GM23338 (cell line): ENCODE results near the gene IPPK. TPM values are rescaled to one million over a fixed set of nuclear protein-coding genes. Genes with fewer than 3 reads are reported as not detected.

ENCODE experiments used
- ATAC-seq: fragments of 200-7000 bp; cut with Tn5 transposase; 3 replicates; pipeline ENCODE4 v1.9.1; 2020
- DNase-seq: peaks from one replicate; pipeline ENCODE4 v3.0.0-alpha.2; 2015; ENCODE audit warnings: low spot score
- H2AFZ ChIP-seq: fragments of 200-600 bp; sonication (generic); 2 replicates; pipeline ENCODE4 v1.8.0; 2016; ENCODE audit warnings: antibody characterized with exemption, mild to moderate bottlenecking, moderate library complexity
- H3F3A ChIP-seq: fragments of 200-600 bp; sonication (generic); replicated peaks from 2 replicates; pipeline ENCODE4 v1.8.0; 2017; ENCODE audit warnings: antibody characterized with exemption, mixed run types, low read depth
- H3K27ac ChIP-seq: fragments of 200-600 bp; sonication (generic); 2 replicates; pipeline ENCODE4 v1.6.1; 2016; ENCODE audit warnings: low read depth
- H3K27me3 ChIP-seq: fragments of 200-600 bp; sonication (generic); 2 replicates; pipeline ENCODE4 v1.8.0; 2016; ENCODE audit warnings: mild to moderate bottlenecking, mixed run types, moderate library complexity; ENCODE audit not compliant: insufficient read depth
- H3K36me3 ChIP-seq: fragments of 200-600 bp; sonication (generic); 2 replicates; pipeline ENCODE4 v1.8.0; 2016; ENCODE audit warnings: mild to moderate bottlenecking; ENCODE audit not compliant: insufficient read depth
- H3K4me1 ChIP-seq: fragments of 200-600 bp; sonication (generic); 2 replicates; pipeline ENCODE4 v1.8.0; 2016; ENCODE audit warnings: mild to moderate bottlenecking, moderate library complexity; ENCODE audit not compliant: insufficient read depth
- H3K4me2 ChIP-seq: fragments of 200-600 bp; sonication (generic); 2 replicates; pipeline ENCODE4 v1.7.1; 2017; ENCODE audit warnings: mixed run types
- H3K4me3 ChIP-seq: fragments of 200-600 bp; sonication (generic); 2 replicates; pipeline ENCODE4 v1.6.1; 2016; ENCODE audit warnings: mixed run types
- H3K79me2 ChIP-seq: fragments of 200-600 bp; sonication (generic); replicated peaks from 2 replicates; pipeline ENCODE4 v1.8.0; 2017; ENCODE audit warnings: mild to moderate bottlenecking; ENCODE audit not compliant: insufficient read depth
- H3K9me2 ChIP-seq: fragments of 200-600 bp; sonication (generic); 2 replicates; pipeline ENCODE4 v1.8.0; 2017; ENCODE audit not compliant: insufficient read depth
- H4K20me1 ChIP-seq: fragments of 200-600 bp; sonication (generic); replicated peaks from 2 replicates; pipeline ENCODE4 v1.8.0; 2017; ENCODE audit warnings: mild to moderate bottlenecking; ENCODE audit not compliant: insufficient read depth
- H3K27ac Mint-ChIP-seq: 2 replicates; pipeline ENCODE4 v1.8.0; 2020; ENCODE audit warnings: inconsistent platforms, mild to moderate bottlenecking, moderate library complexity, mixed read lengths
- H3K27me3 Mint-ChIP-seq: 3 replicates; pipeline ENCODE4 v1.8.0; 2022; ENCODE audit warnings: low read depth, mild to moderate bottlenecking, moderate library complexity, mixed read lengths, inconsistent platforms; ENCODE audit not compliant: insufficient read depth, poor library complexity
- H3K36me3 Mint-ChIP-seq: 3 replicates; pipeline ENCODE4 v1.8.0; 2021; ENCODE audit warnings: low read depth, mild to moderate bottlenecking, inconsistent platforms, moderate library complexity, mixed read lengths
- H3K4me1 Mint-ChIP-seq: 3 replicates; pipeline ENCODE4 v1.8.0; 2020; ENCODE audit warnings: mild to moderate bottlenecking, inconsistent platforms, mixed read lengths
- H3K4me3 Mint-ChIP-seq: 3 replicates; pipeline ENCODE4 v1.8.0; 2021; ENCODE audit warnings: moderate library complexity, mild to moderate bottlenecking, inconsistent platforms, mixed read lengths
- H3K9me3 Mint-ChIP-seq: 3 replicates; pipeline ENCODE4 v1.8.0; 2020; ENCODE audit warnings: moderate library complexity, mild to moderate bottlenecking, inconsistent platforms, mixed read lengths
- POLR2AphosphoS5 ChIP-seq: IDR thresholded peaks from 2 replicates; pipeline ENCODE4 v1.6.1; 2016; ENCODE audit warnings: antibody characterized with exemption, low read depth
- ZNF331 ChIP-seq: fragments of 250-450 bp; sonication (Bioruptor Pico); IDR thresholded peaks from 2 replicates; pipeline ENCODE4 v1.5.0; 2020; ENCODE audit warnings: low read depth, mild to moderate bottlenecking, moderate library complexity
- polyA plus RNA-seq: library from polyadenylated mRNA; unstranded; fragments of >200 nt; fragmentation: Nextera tagmentation; extraction: Ambion mirVana; gene quantifications from 2 replicates; pipeline ENCODE4 v1.2.1, GENCODE V29; 2016
- total RNA-seq: library from RNA; depleted of rRNA; stranded (reverse); fragments of >200 nt; shearing (Covaris generic); gene quantifications from 2 replicates; pipeline ENCODE4 v1.2.3, GENCODE V29; 2014
- TF ChIP-seq, protein P1 (sequence below), 2 experiments: fragments of 200-600 bp in 1 of 2; sonication (generic) in 1 of 2; conservative IDR thresholded peaks; 2 replicates each; pipeline versions ENCODE4 v1.5.1 to v1.6.1; 2016 to 2017; ENCODE audit warnings: antibody characterized with exemption in 2 of 2, low read depth in 2 of 2, mild to moderate bottlenecking in 2 of 2, moderate library complexity in 1 of 2
- TF ChIP-seq, protein P2 (sequence below): IDR thresholded peaks from one replicate; pipeline ENCODE4 v1.6.1; 2018; ENCODE audit warnings: antibody characterized with exemption; ENCODE audit not compliant: unreplicated experiment

The IPPK gene
- total and polyA plus RNA-seq, 2 experiments from 2014 or later, result 6.5 to 17.5 TPM

DNA sequence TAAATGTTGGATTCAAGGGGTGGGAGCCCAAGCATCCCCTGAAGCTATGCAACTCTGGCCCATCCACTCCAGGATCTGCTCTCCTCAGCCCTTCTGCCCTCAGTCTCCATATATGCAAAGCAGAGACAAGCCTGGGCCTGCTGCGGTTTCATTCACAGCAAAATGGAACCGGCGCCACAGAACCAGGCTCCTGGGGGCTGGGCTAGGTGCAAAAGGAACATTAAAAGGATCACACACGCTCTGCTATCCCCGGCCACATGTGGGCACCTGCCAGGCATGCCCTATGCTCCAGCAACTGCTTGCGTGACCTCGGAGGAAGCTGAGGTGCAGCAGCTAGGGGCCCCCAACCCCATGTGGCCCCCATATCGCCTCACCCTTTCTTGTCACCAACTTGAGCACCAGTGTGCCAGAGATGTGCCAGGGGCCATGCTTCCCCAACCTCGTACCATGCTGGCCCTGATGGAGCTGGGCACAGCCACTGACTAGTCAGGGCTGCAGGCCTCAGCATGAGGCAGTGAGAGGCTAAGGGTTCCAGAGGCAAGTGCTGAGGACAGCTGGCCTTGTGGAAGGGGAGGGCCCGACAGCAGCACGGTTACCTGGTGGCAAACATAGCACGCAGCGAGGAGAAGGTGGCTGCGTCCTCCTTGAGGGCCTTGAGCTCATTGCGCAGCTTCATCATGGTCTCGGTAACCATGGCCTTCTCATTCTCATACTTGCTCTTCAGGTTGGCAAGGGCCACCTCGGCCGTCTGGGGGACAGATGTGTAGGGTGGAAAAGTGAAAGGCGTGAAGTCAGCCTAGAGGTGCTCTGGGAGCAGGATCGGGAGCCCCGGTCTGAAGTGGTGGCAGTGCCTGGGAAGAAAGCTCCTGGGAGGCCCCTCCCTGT, 47.5 kb upstream of the IPPK start:
- no peak overlapping the region for H3K4me3 ChIP-seq
- ATAC-seq (no peak), DNase-seq (no peak)
- H3K27me3 ChIP-seq, result no peaks in the 10 kb centered on the region
- Mint-ChIP-seq H3K9me3 (no peaks in the 10 kb centered on the region), H3K4me1 (no peaks in the 10 kb centered on the region; the same call in 2 of the 3 replicates), H3K36me3 (peaks cover 67% of the 10 kb centered on the region), H3K27me3 (peaks cover 8% of the 10 kb centered on the region), H3K4me3 (no peak overlapping the region), H3K27ac (0 out of 2 replicates have a peak overlapping the region, but pooled peaks have one; percentile 36)
- H3K4me1 ChIP-seq, result no peaks in the 10 kb centered on the region
- H4K20me1 ChIP-seq, result no peaks in the 10 kb centered on the region; the same call in 1 of the 2 replicates
- H3K27ac ChIP-seq, result no peak overlapping the region
- H3K4me2 ChIP-seq, result no peak overlapping the region
- H3F3A ChIP-seq, result no peaks in the 10 kb centered on the region
- no peaks in the 10 kb centered on the region for H3K9me2 ChIP-seq
- H2AFZ ChIP-seq, result no peak overlapping the region
- peaks cover 22% of the 10 kb centered on the region for H3K36me3 ChIP-seq
- no peak for TF ChIP-seq POLR2AphosphoS5
- TF ChIP-seq ZNF331, result no peak
- H3K79me2 ChIP-seq, result 0 out of 2 replicates have a peak, but pooled peaks cover 3% of the 10 kb centered on the region

DNA sequence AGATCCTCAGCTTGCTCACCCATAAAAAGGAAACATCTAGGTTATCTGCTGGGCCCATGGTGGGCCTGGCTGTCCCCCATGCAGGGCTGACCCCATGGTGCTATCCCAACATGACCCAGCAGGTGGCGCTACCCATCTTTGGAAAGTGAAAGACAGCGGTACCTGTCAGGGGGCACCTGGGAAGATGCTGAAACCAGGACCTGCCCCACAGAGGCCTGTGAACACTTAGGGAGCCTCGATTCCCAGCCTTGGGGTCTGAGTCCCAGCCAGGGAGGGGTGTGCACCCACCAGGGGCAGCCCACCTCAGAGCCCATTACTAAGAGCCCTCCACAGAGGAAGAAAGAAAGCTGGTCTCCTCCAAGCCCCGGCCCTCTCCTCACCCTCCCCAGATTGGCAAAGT, 46.6 kb upstream of the IPPK start:
- Histone ChIP-seq H4K20me1 (no peaks in the 10 kb centered on the region; the same call in 1 of the 2 replicates), H3K4me2 (no peak overlapping the region), H3K79me2 (0 out of 2 replicates have a peak, but pooled peaks cover 3% of the 10 kb centered on the region), H3K4me3 (no peak overlapping the region), H2AFZ (no peak overlapping the region), H3K27ac (no peak overlapping the region), H3K36me3 (peaks cover 25% of the 10 kb centered on the region), H3K4me1 (no peaks in the 10 kb centered on the region), H3K9me2 (no peaks in the 10 kb centered on the region), H3F3A (no peaks in the 10 kb centered on the region), H3K27me3 (no peaks in the 10 kb centered on the region)
- Mint-ChIP-seq H3K36me3 (peaks cover 67% of the 10 kb centered on the region), H3K9me3 (no peaks in the 10 kb centered on the region), H3K27ac (no peak overlapping the region), H3K27me3 (peaks cover 8% of the 10 kb centered on the region), H3K4me1 (no peaks in the 10 kb centered on the region; the same call in 2 of the 3 replicates), H3K4me3 (no peak overlapping the region)
- peak; percentile 90 for DNase-seq
- TF ChIP-seq, protein P1, sequence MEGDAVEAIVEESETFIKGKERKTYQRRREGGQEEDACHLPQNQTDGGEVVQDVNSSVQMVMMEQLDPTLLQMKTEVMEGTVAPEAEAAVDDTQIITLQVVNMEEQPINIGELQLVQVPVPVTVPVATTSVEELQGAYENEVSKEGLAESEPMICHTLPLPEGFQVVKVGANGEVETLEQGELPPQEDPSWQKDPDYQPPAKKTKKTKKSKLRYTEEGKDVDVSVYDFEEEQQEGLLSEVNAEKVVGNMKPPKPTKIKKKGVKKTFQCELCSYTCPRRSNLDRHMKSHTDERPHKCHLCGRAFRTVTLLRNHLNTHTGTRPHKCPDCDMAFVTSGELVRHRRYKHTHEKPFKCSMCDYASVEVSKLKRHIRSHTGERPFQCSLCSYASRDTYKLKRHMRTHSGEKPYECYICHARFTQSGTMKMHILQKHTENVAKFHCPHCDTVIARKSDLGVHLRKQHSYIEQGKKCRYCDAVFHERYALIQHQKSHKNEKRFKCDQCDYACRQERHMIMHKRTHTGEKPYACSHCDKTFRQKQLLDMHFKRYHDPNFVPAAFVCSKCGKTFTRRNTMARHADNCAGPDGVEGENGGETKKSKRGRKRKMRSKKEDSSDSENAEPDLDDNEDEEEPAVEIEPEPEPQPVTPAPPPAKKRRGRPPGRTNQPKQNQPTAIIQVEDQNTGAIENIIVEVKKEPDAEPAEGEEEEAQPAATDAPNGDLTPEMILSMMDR (conservative IDR thresholded peaks at IDR 0.05; ENCODE audit: low read depth in 2 of 2), result peak; percentile 90 to 91
- 0 out of 2 replicates have a peak, but pooled peaks have one; percentile 18 for TF ChIP-seq POLR2AphosphoS5
- TF ChIP-seq, protein P2, sequence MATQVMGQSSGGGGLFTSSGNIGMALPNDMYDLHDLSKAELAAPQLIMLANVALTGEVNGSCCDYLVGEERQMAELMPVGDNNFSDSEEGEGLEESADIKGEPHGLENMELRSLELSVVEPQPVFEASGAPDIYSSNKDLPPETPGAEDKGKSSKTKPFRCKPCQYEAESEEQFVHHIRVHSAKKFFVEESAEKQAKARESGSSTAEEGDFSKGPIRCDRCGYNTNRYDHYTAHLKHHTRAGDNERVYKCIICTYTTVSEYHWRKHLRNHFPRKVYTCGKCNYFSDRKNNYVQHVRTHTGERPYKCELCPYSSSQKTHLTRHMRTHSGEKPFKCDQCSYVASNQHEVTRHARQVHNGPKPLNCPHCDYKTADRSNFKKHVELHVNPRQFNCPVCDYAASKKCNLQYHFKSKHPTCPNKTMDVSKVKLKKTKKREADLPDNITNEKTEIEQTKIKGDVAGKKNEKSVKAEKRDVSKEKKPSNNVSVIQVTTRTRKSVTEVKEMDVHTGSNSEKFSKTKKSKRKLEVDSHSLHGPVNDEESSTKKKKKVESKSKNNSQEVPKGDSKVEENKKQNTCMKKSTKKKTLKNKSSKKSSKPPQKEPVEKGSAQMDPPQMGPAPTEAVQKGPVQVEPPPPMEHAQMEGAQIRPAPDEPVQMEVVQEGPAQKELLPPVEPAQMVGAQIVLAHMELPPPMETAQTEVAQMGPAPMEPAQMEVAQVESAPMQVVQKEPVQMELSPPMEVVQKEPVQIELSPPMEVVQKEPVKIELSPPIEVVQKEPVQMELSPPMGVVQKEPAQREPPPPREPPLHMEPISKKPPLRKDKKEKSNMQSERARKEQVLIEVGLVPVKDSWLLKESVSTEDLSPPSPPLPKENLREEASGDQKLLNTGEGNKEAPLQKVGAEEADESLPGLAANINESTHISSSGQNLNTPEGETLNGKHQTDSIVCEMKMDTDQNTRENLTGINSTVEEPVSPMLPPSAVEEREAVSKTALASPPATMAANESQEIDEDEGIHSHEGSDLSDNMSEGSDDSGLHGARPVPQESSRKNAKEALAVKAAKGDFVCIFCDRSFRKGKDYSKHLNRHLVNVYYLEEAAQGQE, result no peak
- peak; percentile 97 for ATAC-seq
